Measurements from ENCODE around the gene SLC6A18. TPM values are rescaled to one million over a fixed set of nuclear protein-coding genes. Genes with fewer than 3 reads are reported as not detected.

SLC6A18 gene, protein sequence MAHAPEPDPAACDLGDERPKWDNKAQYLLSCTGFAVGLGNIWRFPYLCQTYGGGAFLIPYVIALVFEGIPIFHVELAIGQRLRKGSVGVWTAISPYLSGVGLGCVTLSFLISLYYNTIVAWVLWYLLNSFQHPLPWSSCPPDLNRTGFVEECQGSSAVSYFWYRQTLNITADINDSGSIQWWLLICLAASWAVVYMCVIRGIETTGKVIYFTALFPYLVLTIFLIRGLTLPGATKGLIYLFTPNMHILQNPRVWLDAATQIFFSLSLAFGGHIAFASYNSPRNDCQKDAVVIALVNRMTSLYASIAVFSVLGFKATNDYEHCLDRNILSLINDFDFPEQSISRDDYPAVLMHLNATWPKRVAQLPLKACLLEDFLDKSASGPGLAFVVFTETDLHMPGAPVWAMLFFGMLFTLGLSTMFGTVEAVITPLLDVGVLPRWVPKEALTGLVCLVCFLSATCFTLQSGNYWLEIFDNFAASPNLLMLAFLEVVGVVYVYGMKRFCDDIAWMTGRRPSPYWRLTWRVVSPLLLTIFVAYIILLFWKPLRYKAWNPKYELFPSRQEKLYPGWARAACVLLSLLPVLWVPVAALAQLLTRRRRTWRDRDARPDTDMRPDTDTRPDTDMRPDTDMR
- total RNA-seq, result not detected
- polyA plus RNA-seq, result under 1 TPM in 1 of 2 donors, not detected in 1; 0.14 TPM

DNA sequence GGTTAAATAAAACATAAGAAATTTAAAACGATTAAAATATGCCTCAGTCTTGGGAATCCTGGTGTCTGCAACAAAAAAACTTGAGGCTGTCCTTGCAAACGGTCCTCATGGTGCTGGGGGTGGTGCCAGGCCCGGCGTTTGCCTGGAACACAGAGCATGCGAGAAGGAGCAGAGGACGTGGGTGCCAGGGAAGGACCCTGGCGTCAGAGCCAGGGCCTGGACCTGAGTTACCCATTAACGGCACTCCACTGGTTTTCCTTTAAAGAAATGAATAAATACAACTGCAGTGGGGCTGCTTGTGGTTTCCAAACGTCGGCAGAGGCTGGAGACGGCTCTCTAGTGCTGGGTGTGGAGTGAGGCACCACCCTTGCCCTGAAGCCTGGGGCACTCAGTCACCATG lies at the start of gene SLC6A18:
Gene SLC6A18, plus strand, starts transcription at position 301 of the 400 bp plus-strand sequence. Its CDS starts 97 bp downstream, at position 398.
- no peak for DNase-seq

DNA sequence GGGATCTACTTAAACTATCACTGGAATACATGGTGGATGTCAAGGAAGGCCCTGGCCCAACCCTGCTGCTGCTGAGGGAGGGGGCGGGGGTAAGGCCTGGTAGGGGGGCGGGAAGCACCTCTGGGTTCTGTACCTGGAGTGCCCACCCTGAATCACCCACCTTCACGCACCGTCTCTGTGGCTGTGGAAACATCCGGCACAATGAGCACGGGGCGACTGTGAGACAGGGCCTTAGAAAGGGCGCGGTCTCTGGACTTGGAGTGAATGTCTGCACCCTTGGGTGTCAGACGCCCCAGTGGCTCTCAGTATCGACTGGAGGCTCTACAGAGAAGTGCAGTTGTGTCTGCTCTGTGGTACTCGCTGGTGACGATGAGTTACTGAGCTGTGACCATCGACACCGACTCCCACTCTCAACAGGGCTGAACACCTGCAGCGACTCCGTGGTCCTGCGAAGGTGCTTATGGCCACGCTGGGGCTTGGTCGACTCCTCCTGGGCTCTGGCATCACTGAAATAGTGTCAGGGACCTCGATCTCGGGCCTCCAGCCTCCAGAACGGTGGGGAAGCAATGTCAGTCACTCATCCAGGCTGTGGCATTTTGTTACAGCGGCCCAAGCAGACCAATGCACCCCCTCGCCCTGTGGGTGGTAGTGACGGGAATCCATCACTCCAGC lies 49.2 kb upstream of the SLC6A18 start:
- H3K4me3 ChIP-seq, result no peak overlapping the region
- peaks cover 0 to 2% (median 2%) of the 10 kb centered on the region in 3 donors for H3K4me1 ChIP-seq
- DNase-seq (peak in 3 of 6 donors; percentile 11 to 53 (median 20)), ATAC-seq (no peak), FAIRE-seq (no peak)
- H3K36me3 ChIP-seq, result no peaks in the 10 kb centered on the region
- TF ChIP-seq, protein P1, sequence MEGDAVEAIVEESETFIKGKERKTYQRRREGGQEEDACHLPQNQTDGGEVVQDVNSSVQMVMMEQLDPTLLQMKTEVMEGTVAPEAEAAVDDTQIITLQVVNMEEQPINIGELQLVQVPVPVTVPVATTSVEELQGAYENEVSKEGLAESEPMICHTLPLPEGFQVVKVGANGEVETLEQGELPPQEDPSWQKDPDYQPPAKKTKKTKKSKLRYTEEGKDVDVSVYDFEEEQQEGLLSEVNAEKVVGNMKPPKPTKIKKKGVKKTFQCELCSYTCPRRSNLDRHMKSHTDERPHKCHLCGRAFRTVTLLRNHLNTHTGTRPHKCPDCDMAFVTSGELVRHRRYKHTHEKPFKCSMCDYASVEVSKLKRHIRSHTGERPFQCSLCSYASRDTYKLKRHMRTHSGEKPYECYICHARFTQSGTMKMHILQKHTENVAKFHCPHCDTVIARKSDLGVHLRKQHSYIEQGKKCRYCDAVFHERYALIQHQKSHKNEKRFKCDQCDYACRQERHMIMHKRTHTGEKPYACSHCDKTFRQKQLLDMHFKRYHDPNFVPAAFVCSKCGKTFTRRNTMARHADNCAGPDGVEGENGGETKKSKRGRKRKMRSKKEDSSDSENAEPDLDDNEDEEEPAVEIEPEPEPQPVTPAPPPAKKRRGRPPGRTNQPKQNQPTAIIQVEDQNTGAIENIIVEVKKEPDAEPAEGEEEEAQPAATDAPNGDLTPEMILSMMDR (IDR thresholded peaks at IDR 0.05), result no peak
- intact Hi-C loops (cut with DNase I), result loop anchor here in 1 of 3 donors (10.0 kb wide), 1 partner anchor 479 kb away; no protein-coding TSS in a partner anchor
- no peaks in the 10 kb centered on the region for H3K9me3 ChIP-seq
- H3K27ac ChIP-seq, result no peak overlapping the region
- WGBS, 2 donors, result 94% methylated on average over 26 of the region's 26 CpGs
- H3K27me3 ChIP-seq, result no peaks in the 10 kb centered on the region

More for the DNA sequence above, at the start of gene SLC6A18:
- Histone ChIP-seq H3K4me3 (no peak within 1 kb of the TSS), H3K9me3 (no peaks in the 10 kb centered on the region), H3K4me1 (no peaks in the 10 kb centered on the region), H3K36me3 (no peaks in the 10 kb centered on the region), H3K27me3 (no peaks in the 10 kb centered on the region), H3K27ac (no peak within 1 kb of the TSS)
- 63% methylated on average over 11 of the region's 11 CpGs for WGBS, 2 donors
- TF ChIP-seq, protein P1 (IDR thresholded peaks at IDR 0.05), result no peak
- ATAC-seq, result no peak
- no peak for FAIRE-seq
- intact Hi-C loops (cut with DNase I), result no loop called here

DNA sequence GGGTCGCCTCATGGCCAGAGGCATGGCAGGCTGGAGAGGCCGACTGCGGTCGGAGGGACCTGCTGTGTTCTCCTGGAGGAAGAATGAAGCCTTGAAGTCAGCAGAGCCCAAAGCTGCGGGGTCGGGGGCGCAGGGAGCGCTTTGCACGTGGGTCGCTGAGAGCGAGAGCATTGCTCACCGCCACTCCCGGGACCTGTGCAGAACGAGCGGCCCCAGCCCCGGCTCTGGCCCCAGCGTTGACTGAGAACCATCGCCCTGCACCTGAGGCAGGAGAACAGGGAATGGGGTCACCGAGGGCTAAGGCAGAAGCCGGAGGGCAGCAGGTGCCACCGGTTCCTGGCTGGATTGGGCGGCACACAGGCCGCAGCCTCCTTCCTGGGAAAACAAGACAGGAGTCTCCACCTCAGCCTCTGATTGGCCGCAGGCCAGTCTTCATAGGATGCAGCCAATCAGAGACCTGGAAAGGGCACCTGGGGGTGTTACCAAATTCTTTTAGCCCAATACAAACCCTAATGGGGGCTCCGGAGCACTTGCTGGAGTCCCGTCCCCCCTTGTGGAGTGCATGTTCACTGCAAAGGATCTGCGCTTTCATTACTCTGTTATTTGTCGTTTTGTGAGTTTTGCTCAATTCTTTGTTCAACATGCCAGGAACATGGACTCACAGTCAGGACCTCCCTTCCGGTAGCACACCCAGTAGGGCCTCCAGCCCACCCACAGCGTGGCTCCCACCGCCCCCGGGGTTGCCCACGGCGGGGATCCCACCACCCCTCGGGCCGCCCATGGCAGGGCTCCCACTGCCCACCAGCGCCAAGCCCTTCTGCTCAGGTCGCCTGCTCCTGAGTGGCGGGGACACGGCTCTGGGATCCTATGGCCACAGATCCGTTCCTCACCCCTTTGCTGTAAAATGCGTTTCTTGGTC lies 48.4 kb upstream of the SLC6A18 start:
- ATAC-seq (no peak), DNase-seq (peak in 3 of 6 donors; percentile 12 to 64 (median 40)), FAIRE-seq (no peak)
- no peaks in the 10 kb centered on the region for H3K36me3 ChIP-seq
- no peak overlapping the region for H3K4me3 ChIP-seq
- WGBS, 2 donors, result 91 to 93% methylated on average over 42 of the region's 42 CpGs
- TF ChIP-seq, protein P1 (IDR thresholded peaks at IDR 0.05), result no peak
- H3K27me3 ChIP-seq, result no peaks in the 10 kb centered on the region
- H3K4me1 ChIP-seq, result peaks cover 7 to 10% (median 10%) of the 10 kb centered on the region in 3 donors
- intact Hi-C loops (cut with DNase I), result loop anchor here in 1 of 3 donors (10.0 kb wide), 1 partner anchor 478 kb away; no protein-coding TSS in a partner anchor
- H3K27ac ChIP-seq, result no peak overlapping the region
- no peaks in the 10 kb centered on the region for H3K9me3 ChIP-seq

DNA sequence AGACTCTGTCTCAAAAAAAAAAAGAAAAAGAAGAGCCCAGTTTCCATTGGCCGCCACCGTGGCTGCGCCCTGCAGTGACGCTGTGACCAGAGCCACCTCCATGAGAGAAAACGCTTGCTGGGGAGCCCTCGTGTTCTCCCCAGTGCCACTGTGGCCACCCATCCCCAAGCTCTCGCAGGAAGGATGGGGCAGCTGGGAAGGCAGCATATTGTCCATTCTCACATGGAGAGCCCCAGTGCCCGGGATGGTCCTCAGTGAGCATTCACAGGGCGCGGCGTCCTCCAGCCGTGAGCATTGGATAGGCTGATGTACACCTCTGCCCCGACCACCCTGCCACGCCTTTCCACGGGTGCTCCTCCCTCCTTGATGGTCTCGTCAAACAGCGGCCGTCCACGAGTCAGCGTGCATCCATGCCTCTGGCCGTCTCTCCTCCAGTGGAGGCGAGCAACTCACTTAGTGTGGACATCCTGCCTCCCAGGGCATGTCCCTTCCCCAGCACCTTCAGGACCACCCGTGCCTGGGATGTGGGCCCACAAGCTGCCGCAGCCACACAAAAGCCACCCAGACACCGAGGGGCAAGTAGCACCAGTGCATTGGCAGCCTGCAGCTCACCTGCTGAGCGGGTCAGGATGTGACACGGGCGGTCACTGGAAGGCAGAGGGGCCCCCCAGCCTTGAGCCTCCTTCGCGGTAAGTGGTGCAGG lies 47.2 kb upstream of the SLC6A18 start:
- H3K9me3 ChIP-seq, result no peaks in the 10 kb centered on the region
- TF ChIP-seq, protein P1 (IDR thresholded peaks at IDR 0.05), result no peak
- H3K36me3 ChIP-seq, result no peaks in the 10 kb centered on the region
- no peak overlapping the region for H3K27ac ChIP-seq
- peaks cover 17 to 23% (median 22%) of the 10 kb centered on the region in 3 donors for H3K4me1 ChIP-seq
- ATAC-seq (no peak), FAIRE-seq (no peak), DNase-seq (peak in 3 of 6 donors; percentile 13 to 66 (median 21))
- no peak overlapping the region for H3K4me3 ChIP-seq
- no peaks in the 10 kb centered on the region for H3K27me3 ChIP-seq
- WGBS, 2 donors, result 93 to 95% methylated on average over 15 to 25 of the region's 30 CpGs
- intact Hi-C loops (cut with DNase I), result loop anchor here in 1 of 3 donors (10.0 kb wide), 1 partner anchor 477 kb away; no protein-coding TSS in a partner anchor

All from pancreas (tissue), 10 donors.